Liver (tissue), 3 donors: ENCODE data around the gene ITGA4.

Source experiments
- CTCF ChIP-seq: fragments of 150-350 bp; IDR thresholded peaks from 2 replicates; pipeline ENCODE4 v1.5.1; 2017; ENCODE audit warnings: improper control_type of control experiment, low read depth, low read length; ENCODE audit not compliant: missing input control
- HNF4G ChIP-seq: IDR thresholded peaks from 2 replicates; pipeline ENCODE4 v1.6.1; 2016; ENCODE audit warnings: antibody characterized with exemption
- JUND ChIP-seq, 2 donors: IDR thresholded peaks; 2 replicates each; pipeline ENCODE4 v1.6.1; 2016; ENCODE audit warnings: antibody characterized with exemption in 2 of 2
- RAD21 ChIP-seq, 2 donors: IDR thresholded peaks; 2 replicates each; pipeline ENCODE4 v1.6.1; 2016; ENCODE audit warnings: antibody characterized with exemption in 2 of 2, mild to moderate bottlenecking in 2 of 2
- REST ChIP-seq: IDR thresholded peaks from 2 replicates; pipeline ENCODE4 v1.6.1; 2016; ENCODE audit warnings: antibody characterized with exemption, mild to moderate bottlenecking
- YY1 ChIP-seq: IDR thresholded peaks from 2 replicates; pipeline ENCODE4 v1.6.1; 2016; ENCODE audit warnings: antibody characterized with exemption, mild to moderate bottlenecking
- TF ChIP-seq, protein P1 (sequence below): IDR thresholded peaks from 2 replicates; pipeline ENCODE4 v1.6.1; 2016; ENCODE audit warnings: antibody characterized with exemption
- TF ChIP-seq, protein P2 (sequence below): IDR thresholded peaks from 2 replicates; pipeline ENCODE4 v1.6.1; 2016; ENCODE audit warnings: antibody characterized with exemption
- donor health status: healthy.
- donor health status: healthy.

DNA sequence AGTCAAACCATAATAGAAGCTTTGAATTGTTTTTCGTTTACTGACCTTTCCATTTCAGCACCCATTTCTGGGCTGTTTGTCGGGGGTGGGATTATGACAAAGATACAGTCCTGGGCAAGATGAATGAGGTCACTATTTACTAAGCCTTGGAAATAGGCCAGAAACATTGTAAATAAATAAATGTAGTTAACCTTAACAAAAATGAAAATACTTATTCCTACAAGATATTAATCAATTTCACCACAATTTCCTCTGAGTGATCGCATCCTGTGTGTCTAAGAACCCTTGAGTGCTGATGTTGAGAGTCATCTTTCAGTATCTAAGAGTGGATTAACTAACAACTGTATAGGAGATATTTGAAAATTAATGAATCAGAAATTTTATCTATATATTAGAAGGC is 14.0 kb downstream of the ITGA4 start:
- TF ChIP-seq CTCF (no peak), RAD21 (IDR thresholded peaks at IDR 0.05) (no peak), HNF4G (no peak), JUND (IDR thresholded peaks at IDR 0.05) (no peak), REST (no peak), YY1 (no peak)
- TF ChIP-seq, protein P1, sequence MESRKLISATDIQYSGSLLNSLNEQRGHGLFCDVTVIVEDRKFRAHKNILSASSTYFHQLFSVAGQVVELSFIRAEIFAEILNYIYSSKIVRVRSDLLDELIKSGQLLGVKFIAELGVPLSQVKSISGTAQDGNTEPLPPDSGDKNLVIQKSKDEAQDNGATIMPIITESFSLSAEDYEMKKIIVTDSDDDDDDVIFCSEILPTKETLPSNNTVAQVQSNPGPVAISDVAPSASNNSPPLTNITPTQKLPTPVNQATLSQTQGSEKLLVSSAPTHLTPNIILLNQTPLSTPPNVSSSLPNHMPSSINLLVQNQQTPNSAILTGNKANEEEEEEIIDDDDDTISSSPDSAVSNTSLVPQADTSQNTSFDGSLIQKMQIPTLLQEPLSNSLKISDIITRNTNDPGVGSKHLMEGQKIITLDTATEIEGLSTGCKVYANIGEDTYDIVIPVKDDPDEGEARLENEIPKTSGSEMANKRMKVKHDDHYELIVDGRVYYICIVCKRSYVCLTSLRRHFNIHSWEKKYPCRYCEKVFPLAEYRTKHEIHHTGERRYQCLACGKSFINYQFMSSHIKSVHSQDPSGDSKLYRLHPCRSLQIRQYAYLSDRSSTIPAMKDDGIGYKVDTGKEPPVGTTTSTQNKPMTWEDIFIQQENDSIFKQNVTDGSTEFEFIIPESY = no peak
- TF ChIP-seq, protein P2, sequence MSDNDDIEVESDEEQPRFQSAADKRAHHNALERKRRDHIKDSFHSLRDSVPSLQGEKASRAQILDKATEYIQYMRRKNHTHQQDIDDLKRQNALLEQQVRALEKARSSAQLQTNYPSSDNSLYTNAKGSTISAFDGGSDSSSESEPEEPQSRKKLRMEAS = no peak
